Stromal cell of bone marrow (primary cell): ENCODE results near the gene CIAO2B.
"Not testable (repeated sequence)": the region's sequence is repeated elsewhere in the genome, so short reads cannot be mapped to it uniquely, and the experiment has no call there.

Experiments used
- DNase-seq: peaks from one replicate; pipeline ENCODE4 v3.0.0-alpha.2; 2012; ENCODE audit warnings: low read depth

CIAO2B gene

DNA sequence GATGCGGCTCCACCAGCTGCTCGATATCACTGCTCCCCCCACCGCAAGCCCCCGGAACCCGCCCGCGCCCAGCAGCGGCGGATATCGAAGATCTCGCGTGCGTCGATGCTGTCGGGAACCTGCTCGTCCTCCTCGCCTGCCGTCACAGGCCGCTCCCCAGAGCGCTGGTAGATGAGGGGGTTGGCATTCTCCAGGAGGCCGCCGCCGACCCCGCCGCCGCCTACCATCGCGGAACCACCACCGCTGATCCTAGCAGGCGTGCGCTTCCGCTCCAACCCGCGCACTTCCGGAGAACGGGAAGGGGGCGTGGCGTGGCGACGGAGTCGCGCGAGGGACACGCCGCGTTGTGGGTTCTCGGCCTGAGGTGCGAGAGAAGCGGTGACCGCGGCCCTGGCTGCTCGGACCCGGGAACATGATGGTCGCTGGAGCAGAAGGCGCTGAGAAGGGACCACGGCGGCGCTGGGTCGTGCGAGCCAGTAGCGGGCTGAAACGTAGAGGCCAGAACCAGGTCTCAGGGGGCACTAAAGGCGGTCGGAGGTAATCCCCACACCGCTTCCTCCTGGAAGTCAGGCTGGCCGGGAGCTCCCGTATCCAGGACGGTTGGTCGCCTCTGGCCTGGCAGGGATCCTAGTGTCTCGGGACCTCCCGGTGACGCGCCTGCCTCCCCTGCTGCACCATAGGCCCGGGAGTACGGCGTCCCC lies at the start of gene CIAO2B:
CIAO2B (minus strand) TSS at position 265 of the 701 bp plus-strand sequence; CDS start at position 227, 38 bp downstream.
- peak; percentile 70 for DNase-seq

DNA sequence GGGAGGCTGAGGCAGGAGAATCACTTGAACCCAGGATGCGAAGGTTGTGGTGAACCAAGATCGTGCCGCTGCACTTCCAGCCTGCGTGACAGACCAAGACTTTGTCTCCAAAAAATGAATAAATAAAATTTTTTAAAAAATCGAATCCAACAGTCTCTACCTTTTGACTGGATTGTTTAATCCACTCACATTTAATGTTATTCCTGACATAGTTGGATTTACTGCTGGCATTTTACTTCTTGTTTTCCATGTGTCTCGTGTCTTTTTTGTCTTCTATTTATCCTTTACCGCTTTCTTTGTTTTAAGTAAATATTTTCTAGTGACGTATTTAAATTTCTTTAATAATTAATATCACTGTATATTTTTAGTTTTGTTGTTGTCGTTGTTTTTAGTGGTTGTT lies 48.8 kb upstream of the CIAO2B start:
- no peak for DNase-seq

DNA sequence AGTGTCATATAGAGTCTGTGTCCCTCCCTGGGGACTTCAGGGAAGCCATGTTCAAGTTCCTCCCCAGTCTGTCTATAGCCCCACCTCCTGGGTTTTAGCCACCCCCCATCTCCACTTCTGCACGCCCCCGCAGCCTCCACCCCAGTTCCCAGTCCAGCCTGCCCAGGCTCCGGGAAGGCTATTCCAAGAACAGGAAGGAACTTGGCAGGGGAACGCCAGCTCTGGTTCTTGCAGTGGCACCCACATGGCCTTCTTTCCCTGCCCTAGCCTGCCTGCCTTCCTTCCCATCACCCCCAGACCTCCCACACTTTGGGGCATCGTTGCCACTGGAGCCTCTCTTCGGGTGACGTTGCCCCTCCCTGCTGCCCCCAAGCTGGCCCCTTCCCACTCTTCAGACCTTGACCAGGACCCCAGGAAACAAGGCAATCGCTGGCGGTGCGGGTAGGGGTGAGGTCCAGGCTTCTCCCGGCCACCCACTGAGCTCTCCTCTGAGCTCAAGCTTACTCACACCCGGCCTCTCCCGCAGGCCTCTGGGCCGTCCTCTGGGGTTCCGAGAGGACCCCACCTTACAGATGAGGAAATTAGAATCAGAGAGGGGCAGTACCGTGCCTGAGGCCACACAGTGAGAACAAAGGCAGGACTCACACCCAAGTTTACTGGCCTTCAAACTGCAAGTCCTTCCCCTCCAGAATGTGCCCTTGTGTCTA lies 45.0 kb upstream of the CIAO2B start:
- peak; percentile 20 for DNase-seq

DNA sequence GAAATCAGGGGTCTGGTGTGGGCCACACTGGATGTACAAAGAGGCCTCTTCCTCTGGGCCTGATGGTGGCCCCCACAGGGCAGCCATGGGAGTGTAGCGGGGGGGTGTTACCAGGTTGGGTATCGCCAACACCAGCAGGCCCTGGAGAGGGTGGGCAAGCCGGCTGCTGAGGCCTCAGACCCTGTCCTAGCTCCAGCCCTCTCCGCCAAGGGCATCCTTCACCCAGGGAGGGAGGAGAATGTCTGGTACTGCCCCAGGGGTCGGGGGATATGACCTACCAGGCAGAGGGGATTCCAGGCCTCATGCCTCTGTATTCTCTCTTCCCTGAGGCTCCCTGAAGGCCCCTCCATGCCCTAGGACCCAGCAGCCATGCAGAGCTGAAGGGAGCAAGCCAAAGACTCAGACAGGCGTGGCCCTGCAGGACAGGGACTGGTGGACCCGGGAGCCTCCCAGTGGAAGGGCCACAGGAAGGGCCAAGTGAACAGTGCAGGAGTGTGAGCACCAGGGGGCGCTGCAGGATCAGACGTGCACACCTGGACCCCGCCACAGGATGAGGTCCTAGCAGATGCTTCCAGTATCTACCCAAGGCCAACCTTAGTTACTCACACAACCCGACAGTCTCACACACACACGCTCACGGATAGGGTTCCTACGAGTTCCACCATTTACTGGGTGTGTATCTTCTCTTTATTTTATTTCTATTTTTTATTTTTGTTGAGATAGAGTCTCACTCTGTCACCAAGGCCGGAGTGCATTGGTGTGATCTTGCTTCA lies 43.3 kb upstream of the CIAO2B start:
- DNase-seq: peak; percentile 51

DNA sequence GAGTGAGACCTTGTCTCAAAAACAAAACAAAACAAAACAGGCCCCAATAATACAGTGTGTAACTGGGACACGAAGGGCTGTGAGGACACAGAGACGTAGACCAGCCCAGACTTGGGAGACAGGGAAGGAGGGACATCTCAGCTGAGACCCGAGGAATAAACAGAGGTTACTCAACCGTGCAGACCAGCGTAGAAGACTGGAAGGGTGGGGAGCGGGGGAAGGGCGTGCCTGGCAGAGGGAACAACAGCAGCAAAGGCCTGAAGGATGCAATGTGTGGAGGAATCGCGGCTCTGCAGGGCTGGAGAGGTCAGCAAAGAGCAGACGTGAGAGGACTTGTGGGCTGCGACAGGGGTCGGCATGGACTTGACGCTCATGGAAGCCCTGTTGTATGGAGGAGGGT lies 42.5 kb upstream of the CIAO2B start:
- DNase-seq: no peak

DNA sequence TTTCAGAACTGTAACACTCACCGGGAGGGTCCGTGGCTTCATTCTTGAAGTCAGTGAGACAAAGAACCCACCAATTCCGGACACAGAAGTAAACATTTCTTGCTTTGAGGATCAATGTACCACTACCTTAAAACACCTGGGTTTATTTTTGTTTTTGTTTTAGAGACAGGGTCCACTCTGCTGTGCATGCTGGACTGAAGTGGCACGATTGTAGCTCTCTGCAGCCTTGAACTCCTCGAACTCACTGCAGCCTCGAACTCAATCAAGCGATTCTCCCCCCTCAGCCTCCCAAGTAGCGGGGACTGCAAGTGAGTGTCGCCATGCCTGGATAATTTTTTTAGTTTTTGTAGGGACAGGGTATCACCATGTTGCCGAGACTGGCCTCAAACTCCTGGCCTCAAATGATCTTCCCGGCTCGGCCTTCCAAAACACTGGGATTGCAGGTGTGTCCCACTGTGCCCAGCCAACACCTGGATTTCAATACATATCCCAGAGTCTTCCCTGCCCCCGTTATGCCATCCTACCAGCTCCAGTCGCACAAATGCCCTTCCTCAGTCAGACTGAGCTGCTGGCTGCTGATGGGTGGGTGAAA lies 41.2 kb upstream of the CIAO2B start:
- DNase-seq: no peak

DNA sequence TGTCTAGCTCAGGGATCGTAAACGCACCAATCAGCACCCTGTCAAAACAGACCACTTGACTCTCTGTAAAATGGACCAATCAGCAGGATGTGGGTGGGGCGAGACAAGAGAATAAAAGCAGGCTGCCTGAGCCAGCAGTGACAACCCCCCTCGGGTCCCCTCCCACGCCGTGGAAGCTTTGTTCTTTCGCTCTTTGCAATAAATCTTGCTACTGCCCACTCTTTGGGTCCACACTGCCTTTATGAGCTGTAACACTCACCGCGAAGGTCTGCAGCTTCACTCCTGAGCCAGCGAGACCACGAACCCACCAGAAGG lies 40.7 kb upstream of the CIAO2B start:
- DNase-seq: not testable (repeated sequence)

DNA sequence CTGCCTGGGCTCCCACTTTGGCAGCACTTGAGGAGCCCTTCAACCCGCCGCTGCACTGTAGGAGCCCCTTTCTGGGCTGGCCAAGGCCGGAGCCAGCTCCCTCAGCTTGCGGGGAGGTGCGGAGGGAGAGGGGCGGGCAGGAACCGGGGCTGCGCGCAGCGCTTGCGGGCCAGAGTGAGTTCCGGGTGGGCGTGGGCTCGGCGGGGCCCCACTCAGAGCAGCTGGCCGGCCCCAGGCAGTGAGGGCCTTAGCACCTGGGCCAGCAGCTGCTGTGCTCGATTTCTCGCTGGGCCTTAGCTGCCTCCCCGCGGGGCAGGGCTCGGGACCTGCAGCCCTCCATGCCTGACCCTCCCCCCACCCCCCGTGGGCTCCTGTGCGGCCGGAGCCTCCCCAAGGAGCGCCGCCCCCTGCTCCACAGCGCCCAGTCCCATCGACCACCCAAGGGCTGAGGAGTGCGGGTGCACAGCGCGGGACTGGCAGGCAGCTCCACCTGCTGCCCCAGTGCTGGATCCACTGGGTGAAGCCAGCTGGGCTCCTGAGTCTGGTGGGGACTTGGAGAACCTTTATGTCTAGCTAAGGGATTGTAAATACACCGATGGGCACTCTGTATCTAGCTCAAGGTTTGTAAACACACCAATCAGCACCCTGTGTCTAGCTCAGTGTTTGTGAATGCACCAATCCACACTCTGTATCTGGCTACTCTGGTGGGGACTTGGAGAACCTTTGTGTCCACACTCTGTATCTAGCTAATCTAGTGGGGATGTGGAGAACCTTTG lies 40.1 kb upstream of the CIAO2B start:
- DNase-seq: not testable (repeated sequence)

DNA sequence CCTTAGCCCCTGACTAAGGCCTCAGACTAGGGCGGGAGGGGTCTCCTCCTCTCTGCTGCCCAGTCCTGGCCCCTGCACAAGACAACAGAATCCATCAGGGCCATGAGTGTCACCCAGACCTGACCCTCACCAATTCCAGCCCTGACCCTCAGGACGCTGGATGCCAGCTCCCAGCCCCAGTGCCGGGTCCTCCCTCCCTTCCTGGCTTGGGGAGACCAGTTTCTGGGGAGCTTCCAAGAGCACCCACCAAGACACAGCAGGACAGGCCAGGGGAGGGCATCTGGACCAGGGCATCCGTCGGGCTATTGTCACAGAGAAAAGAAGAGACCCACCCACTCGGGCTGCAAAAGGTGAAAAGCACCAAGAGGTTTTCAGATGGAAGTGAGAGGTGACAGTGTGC lies 39.5 kb upstream of the CIAO2B start:
- DNase-seq: no peak

DNA sequence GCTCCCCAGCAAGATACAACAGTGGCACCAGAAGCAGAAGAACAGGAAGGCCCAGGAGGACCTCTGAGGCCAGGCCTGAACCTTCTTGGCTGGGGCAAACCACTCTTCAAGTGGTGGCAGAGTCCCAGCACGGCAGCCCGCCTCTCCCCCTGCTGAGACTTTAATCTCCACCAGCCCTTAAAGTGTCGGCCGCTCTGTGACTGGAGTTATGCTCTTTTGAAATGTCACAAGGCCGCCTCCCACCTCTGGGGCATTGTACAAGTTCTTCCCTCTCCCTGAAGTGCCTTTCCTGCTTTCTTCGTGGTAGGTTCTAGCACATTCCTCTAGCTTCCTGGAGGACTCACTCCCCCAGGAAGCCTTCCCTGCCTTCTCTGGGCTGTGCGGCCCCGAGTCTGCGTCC lies 38.8 kb upstream of the CIAO2B start:
- DNase-seq: no peak

DNA sequence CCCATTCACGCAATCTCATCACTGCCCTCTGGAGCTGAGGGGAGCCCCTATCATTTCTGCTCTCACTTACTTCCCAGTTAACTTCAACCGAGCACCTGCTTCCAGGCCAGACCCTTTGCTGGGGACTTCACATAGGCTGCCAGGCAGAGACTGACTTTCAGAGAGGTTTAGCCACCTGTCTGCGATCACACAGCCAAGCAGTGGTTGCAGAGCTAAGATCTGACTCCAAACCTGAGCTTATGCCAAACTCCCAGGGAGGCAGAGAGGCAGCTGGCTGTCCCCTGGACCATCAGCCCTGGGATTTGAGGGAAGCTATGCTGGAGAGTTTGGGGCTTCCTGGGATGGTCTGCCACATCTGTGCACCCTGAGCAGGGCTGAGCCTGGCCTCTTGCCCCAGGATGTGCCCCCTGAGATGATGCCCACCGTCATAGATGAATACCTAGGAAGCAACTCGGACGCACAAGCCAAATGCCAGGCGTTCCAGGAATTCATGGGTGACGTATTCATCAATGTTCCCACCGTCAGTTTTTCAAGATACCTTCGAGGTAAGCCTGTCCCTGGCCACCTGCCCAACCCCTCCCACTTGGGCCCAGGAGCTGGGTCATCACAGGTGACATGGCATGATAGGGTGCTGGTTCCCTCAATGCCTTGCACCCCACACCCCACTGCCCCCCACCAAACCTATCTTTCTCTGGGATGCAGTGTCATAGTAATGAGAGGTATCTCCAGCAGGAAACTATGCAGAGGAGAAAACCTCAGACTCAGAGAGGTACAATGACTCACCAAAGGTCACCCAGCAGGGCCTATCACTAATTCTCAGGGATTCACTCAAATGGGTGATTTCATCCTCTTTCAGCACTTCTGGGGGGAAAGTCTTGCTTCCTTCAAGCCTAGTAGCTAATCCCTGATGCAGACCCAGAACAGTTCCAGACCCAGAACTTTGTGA lies 36.8 kb upstream of the CIAO2B start:
- DNase-seq: no peak

DNA sequence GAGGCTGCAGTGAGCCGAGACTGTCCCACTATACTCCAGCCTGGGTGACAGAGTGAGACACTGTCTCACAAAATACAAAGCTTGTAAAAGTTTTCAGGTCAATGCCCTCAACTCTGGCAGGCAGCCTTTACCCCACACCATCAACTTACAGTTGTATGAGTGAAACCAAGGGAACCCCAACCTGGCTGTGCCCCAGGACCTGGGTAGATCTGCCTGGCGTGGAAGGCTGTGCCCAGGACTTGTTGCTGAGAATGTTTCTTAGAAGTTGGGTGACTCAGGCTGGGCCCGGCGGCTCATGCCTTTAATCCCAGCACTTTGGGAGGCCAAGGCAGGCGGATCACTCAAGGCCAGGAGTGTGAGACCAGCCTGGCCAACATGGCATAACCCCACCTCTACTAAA lies 34.6 kb upstream of the CIAO2B start:
- no peak for DNase-seq

DNA sequence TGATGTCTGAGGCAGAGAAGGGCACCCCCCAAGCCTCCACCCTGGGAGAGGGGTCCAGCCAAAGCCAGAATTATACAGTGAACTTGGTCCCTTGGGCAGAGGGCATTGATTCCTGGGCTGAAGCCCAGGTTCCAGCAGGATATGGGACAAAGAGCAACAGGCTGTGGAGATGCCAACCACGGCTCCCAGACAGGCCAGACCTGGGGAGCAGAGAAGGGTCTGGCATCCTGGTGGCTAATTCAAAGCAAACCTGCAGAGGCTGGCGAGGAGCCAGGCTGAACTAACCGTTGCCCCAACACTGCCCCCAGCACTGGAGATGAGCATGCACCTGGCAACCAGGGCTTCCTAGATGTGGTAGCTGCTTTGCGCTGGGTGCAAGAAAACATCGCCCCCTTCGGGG lies 29.8 kb upstream of the CIAO2B start:
- no peak for DNase-seq

DNA sequence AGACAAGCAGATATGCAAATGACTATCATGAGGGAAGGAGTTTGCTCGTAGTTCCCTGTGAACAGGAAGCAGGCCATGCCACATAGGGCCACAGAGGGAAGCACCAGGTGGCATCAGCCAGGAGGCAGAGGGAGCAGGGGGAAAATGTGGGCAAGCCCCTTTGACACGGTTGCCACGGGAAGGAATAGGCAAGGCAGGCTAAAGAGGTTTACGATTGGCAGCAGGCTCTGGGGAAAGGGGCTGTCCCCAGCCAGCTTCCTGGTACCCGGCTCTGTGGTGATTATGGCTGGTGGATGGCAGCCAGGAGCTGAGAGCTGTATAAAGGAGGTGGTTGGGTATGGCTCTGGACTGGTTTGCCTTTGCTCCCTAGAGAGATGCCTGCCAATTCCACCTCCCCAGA lies 27.7 kb upstream of the CIAO2B start:
- DNase-seq: no peak

DNA sequence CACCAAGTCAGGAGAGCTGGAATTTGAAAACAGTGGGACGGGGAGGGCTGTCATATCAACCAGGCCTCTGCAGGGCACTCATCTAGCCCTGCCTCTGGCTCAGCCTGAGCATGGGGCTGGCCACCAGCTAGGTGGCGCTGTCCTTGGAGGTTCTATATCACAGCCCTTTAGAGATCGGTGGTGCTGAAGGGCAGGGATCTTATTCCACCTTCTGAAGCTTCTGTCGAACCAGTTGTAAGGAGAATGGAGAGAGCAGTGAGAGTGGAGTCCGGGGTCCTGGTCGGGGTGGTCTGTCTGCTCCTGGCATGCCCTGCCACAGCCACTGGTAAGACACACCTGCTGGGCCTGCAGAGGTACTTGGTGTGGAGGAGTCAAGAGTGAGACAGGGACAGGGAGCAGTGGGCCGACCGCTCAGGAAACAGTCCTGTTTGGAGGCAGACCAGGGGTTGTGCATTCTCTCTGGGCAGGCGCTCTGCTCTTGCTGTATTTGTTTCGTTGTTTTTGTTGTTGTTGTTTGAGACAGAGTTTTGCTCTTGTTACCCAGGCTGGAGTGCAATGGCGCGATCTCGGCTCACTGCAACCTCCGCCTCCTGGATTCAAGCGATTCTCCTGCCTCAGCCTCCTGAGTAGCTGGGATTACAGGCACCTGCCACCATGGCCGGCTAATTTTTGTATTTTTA lies 27.0 kb upstream of the CIAO2B start, which contains the start of gene CES3:
CES3 (plus strand) TSS at position 202 of the 680 bp plus-strand sequence; CDS start at position 244, 42 bp downstream.
- DNase-seq: peak; percentile 25

DNA sequence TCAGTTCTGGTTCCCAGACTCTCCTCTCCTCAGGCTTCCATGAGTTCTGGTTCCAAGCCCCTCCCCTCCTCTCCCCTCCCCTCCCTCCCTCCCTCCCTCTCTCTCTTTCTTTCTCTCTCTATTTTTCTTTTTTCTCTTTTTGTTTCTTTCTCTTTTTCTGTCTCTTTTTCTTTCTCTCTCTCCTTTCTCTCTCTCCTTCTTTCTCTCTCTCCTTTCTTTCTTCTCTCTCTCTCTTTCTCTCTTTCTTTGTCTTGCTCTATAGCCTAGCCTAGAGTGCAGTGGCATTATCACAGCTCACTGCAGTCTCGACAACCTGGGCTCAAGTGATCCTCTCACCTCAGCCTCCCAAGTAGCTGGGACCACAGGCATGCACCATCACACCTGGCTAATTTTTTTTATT lies 26.1 kb upstream of the CIAO2B start:
- DNase-seq: no peak

DNA sequence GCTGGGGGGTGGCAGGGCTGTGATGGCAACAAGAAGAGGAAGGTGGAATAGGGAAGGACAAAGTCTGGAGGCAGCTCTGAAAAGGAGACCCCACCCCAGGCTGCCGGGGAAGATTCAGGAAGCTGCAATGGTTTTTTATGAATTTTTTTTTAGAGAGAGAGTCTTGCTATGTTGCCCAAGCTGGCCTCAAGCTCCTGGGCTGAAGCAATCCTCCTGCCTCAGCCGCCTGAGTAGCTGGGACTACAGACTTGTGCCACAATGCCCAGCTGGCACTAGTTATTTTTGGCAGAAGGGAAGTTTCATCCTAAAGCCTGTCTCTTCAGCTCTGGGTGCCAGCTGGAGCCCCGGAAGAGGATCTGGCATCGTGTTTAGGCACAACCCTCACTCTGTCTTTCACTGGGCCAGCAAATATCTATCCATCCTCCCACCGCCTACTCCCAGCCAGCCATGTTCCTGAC lies 25.5 kb upstream of the CIAO2B start:
- DNase-seq: no peak

DNA sequence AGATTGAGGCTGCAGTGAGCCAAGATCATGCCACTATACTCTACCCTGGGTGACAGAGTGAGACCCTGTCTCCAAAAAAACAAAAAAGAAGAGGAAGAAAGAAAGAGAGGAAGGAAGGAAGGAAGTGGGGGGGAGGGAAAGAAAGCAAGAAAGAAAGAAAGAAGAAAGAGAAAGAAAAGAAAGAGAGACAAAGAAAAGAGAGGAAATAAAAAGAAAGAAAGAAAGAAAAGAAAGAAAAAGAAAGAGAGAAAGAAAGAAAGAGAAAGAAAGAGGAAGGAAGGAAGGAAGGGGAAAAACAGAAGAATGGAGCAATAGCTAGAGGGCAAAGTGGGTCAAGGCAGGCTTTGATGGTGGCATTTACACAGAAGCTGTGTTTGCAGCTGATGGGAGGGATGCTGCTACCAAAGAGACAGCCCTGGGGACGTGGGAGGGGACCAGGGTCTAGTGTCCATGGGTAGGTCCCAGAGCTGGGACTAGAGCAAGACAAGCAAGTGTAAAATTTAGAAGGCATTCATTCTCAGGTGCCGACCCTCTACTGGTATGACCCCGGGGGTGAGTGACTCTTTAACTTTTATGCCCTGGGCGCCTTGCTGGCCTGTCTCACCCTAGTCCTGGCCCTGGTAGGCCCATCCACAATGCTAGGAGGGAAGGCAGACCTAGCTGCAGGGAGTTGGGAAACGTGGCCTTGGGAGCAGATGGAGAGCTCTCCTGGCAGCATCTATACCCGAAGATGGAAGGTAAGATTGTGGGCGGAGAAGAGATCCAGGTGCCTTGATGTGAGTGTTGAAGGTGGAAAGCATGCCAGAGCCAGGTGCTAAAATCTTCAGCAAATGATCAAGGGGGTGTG lies 24.9 kb upstream of the CIAO2B start:
- no peak for DNase-seq

DNA sequence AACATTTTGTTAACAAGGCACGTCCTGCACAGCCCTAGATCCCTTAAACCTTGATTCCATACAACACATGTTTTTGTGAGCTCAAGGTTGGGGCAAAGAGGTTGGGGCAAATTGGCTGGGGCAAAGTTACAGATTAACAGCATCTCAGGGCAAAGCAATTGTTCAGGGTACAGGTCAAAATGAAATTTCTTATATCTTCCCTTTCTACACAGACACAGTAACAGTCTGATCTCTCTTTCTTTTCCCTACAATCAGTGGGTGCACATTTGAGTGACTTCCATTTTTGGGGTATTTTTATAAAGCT lies 21.9 kb upstream of the CIAO2B start:
- not testable (repeated sequence) for DNase-seq
